ENCODE data around the gene CEACAM16.

DNA sequence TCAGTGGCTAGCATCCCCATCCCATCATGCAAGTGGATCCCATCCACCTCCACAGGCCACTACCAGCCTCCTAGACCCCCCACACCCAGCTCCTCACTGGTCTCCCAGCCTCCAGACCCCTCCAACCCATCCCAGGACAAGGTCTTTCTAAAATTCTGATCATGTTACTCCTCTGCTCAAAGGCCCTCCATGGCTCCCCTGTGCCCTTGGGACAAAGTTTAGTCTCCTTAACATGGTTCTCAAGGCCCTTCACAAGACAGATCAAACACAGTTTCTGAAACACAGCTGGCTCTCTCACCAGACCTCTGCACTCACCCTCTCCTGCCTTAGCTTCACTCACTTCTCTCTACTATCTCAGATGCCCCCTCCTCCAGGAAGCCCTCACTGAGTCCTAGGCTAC, 18.4 kb upstream of the CEACAM16 start:
- TF ChIP-seq, protein P1, sequence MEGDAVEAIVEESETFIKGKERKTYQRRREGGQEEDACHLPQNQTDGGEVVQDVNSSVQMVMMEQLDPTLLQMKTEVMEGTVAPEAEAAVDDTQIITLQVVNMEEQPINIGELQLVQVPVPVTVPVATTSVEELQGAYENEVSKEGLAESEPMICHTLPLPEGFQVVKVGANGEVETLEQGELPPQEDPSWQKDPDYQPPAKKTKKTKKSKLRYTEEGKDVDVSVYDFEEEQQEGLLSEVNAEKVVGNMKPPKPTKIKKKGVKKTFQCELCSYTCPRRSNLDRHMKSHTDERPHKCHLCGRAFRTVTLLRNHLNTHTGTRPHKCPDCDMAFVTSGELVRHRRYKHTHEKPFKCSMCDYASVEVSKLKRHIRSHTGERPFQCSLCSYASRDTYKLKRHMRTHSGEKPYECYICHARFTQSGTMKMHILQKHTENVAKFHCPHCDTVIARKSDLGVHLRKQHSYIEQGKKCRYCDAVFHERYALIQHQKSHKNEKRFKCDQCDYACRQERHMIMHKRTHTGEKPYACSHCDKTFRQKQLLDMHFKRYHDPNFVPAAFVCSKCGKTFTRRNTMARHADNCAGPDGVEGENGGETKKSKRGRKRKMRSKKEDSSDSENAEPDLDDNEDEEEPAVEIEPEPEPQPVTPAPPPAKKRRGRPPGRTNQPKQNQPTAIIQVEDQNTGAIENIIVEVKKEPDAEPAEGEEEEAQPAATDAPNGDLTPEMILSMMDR (conservative IDR thresholded peaks at IDR 0.05; ENCODE audit: low read depth, low read length), result no peak
- TF ChIP-seq EZH2 (IDR thresholded peaks at IDR 0.05; ENCODE audit: low read length, unreplicated experiment), result no peak
- TF ChIP-seq EZH2phosphoT487 (IDR thresholded peaks at IDR 0.05; ENCODE audit: borderline replicate concordance, low read length), result no peak

Data from PC-3 (cell line).